ENCODE measurements around the gene FBXO2.

DNA sequence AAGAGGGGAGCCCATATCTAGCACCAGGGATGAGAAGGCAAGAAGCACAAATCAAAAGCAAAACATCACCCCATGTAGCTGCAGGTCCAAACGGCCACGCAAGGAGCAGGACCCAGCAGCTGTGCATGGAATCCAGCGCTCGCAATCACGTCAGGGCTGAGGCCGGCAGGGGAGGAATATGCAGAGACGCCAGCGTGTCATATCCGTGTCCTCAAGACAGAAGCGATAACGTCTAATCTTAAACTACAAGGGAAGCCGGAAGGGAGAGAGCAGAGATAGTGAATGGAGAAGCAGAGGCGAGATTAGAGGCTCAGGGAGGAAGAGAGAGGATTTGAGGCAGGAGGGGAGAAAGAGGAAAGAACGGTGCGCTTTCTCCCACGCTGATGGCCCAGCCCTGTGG lies 39.1 kb downstream of the FBXO2 start:
- no peak for TF ChIP-seq POLR2A (IDR thresholded peaks at IDR 0.05; ENCODE audit: low read length)
- TF ChIP-seq GATA1 (IDR thresholded peaks at IDR 0.05; ENCODE audit: low read depth, low read length), result no peak

Measured in erythroblast (primary cell).